CD14-positive monocyte (primary cell): ENCODE results near the gene R3HDM2. TPM values are rescaled to one million over a fixed set of nuclear protein-coding genes. Genes with fewer than 3 reads are reported as not detected.
A peak's percentile ranks its signal among the peaks of the same experiment; 100 is the strongest.

ENCODE experiments used
- DNase-seq, 3 donors: peaks; one replicate each; pipeline ENCODE4 v3.0.0-alpha.2; 2011 to 2022
- H2AFZ ChIP-seq: 2 replicates; pipeline ENCODE4 v1.6.0; 2012; ENCODE audit warnings: mild to moderate bottlenecking, low read depth, low read length, inconsistent platforms; ENCODE audit not compliant: insufficient read depth, poor library complexity, severe bottlenecking
- H3K27ac ChIP-seq, 2 donors: 1 replicate in 1 of 2; 2 replicates in 1 of 2; pipeline ENCODE4 v1.5.1; 2012 to 2013; ENCODE audit warnings: low read length in 2 of 2, control low read depth in 1 of 2, inconsistent platforms in 1 of 2, low read depth in 1 of 2, mild to moderate bottlenecking in 1 of 2
- H3K27me3 ChIP-seq, 2 donors: one replicate each; pipeline versions ENCODE4 v1.6.0 to v1.6.1; 2011 to 2013; ENCODE audit warnings: low read length in 2 of 2; ENCODE audit not compliant: control insufficient read depth in 2 of 2, insufficient read depth in 2 of 2
- H3K36me3 ChIP-seq, 2 donors: replicated peaks in 1 of 2; 1 replicate in 1 of 2; 2 replicates in 1 of 2; pipeline versions ENCODE4 v1.5.1 to v1.6.1; 2012 to 2013; ENCODE audit warnings: low read length in 2 of 2, control low read depth in 1 of 2, inconsistent platforms in 1 of 2, mild to moderate bottlenecking in 1 of 2; ENCODE audit not compliant: insufficient read depth in 2 of 2, control insufficient read depth in 1 of 2
- H3K4me1 ChIP-seq, 2 donors: 1 replicate in 1 of 2; 2 replicates in 1 of 2; pipeline versions ENCODE4 v1.5.1 to v1.6.1; 2012 to 2013; ENCODE audit warnings: low read length in 2 of 2, control low read depth in 1 of 2, inconsistent platforms in 1 of 2, mild to moderate bottlenecking in 1 of 2, moderate library complexity in 1 of 2; ENCODE audit not compliant: insufficient read depth in 2 of 2, control insufficient read depth in 1 of 2
- H3K4me2 ChIP-seq: replicated peaks from 2 replicates; pipeline ENCODE3; 2012; ENCODE audit warnings: low read length, moderate library complexity, mild to moderate bottlenecking; ENCODE audit not compliant: poor library complexity, severe bottlenecking; ENCODE audit errors: extremely low read depth
- H3K4me3 ChIP-seq, 3 experiments: fragments of 200-600 bp in 1 of 3; sonication (generic) in 1 of 3; replicated peaks in 1 of 3; 1 replicate in 2 of 3; 2 replicates in 1 of 3; pipeline ENCODE4 v1.5.1; 2011 to 2013; ENCODE audit warnings: low read length in 3 of 3, mild to moderate bottlenecking in 3 of 3, control low read depth in 2 of 3, low read depth in 2 of 3, inconsistent platforms in 1 of 3, moderate library complexity in 1 of 3
- H3K79me2 ChIP-seq: 2 replicates; pipeline ENCODE4 v1.6.0; 2012; ENCODE audit warnings: mild to moderate bottlenecking, control low read depth, inconsistent platforms, low read length, moderate library complexity; ENCODE audit not compliant: insufficient read depth
- H3K9ac ChIP-seq: 2 replicates; pipeline ENCODE4 v1.6.0; 2017; ENCODE audit warnings: low read length, mild to moderate bottlenecking; ENCODE audit not compliant: insufficient read depth, poor library complexity, severe bottlenecking
- H3K9me3 ChIP-seq, 2 donors: replicated peaks in 1 of 2; 1 replicate in 1 of 2; 2 replicates in 1 of 2; pipeline versions ENCODE4 v1.5.1 to v1.6.1; 2012 to 2013; ENCODE audit warnings: low read length in 2 of 2, control low read depth in 1 of 2; ENCODE audit not compliant: control insufficient read depth in 1 of 2, insufficient read depth in 1 of 2
- H4K20me1 ChIP-seq: 2 replicates; pipeline ENCODE4 v1.6.0; 2012; ENCODE audit warnings: mild to moderate bottlenecking, low read length, control low read depth, moderate library complexity; ENCODE audit not compliant: insufficient read depth
- H3K27ac Mint-ChIP-seq, 7 donors: one replicate each; pipeline ENCODE4 v1.8.0; 2020; ENCODE audit warnings: mild to moderate bottlenecking in 7 of 7, mixed read lengths in 7 of 7, moderate library complexity in 6 of 7, inconsistent platforms in 2 of 7
- H3K27me3 Mint-ChIP-seq, 3 donors: one replicate each; pipeline ENCODE4 v1.8.0; 2021 to 2022; ENCODE audit warnings: low read depth in 3 of 3, mild to moderate bottlenecking in 3 of 3, mixed read lengths in 3 of 3, moderate library complexity in 3 of 3, inconsistent platforms in 1 of 3
- H3K36me3 Mint-ChIP-seq, 2 donors: one replicate each; pipeline ENCODE4 v1.8.0; 2020; ENCODE audit warnings: mixed read lengths in 2 of 2, inconsistent platforms in 1 of 2, mild to moderate bottlenecking in 1 of 2
- H3K4me1 Mint-ChIP-seq: one replicate; pipeline ENCODE4 v1.8.0; 2020; ENCODE audit warnings: mild to moderate bottlenecking, mixed read lengths
- H3K4me3 Mint-ChIP-seq, 2 donors: one replicate each; pipeline ENCODE4 v1.8.0; 2020; ENCODE audit warnings: mild to moderate bottlenecking in 2 of 2, mixed read lengths in 2 of 2, moderate library complexity in 1 of 2
- H3K9me3 Mint-ChIP-seq, 7 donors: one replicate each; pipeline ENCODE4 v1.8.0; 2020 to 2022; ENCODE audit warnings: mixed read lengths in 7 of 7, mild to moderate bottlenecking in 6 of 7, moderate library complexity in 6 of 7, inconsistent platforms in 2 of 7
- WGBS: methylation state at CpG from one replicate; pipeline ENCODE4 v1.1.5; 2013; ENCODE audit warnings: missing lambda C conversion rate; ENCODE audit not compliant: insufficient coverage; 5-methylcytosine and 5-hydroxymethylcytosine counted together
- intact Hi-C, 2 donors: fragments of 100-400 bp; cut with micrococcal nuclease; formaldehyde crosslinking; loops; one replicate each; pipeline versions ENCODE4 v1.15.0 to v1.15.1; 2023
- polyA plus RNA-seq, 3 donors: library from polyadenylated mRNA; depleted of rRNA in 1 of 3; unstranded in 2 of 3; stranded (reverse) in 1 of 3; fragments of 300-500 nt in 2 of 3; fragments of >200 nt in 1 of 3; fragmentation: Illumina TruSeq in 2 of 3; gene quantifications; 1 replicate in 2 of 3; 2 replicates in 1 of 3; pipeline ENCODE4 v1.2.3, GENCODE V29; 2012 to 2021
- TF ChIP-seq, protein P1 (sequence below): fragments of 200-600 bp; IDR thresholded peaks from one replicate; pipeline ENCODE4 v1.8.0; 2022; ENCODE audit warnings: antibody characterized with exemption, mild to moderate bottlenecking

Gene R3HDM2
- polyA plus RNA-seq, 3 donors, result 4.2 to 69.4 (median 7.3) TPM

DNA sequence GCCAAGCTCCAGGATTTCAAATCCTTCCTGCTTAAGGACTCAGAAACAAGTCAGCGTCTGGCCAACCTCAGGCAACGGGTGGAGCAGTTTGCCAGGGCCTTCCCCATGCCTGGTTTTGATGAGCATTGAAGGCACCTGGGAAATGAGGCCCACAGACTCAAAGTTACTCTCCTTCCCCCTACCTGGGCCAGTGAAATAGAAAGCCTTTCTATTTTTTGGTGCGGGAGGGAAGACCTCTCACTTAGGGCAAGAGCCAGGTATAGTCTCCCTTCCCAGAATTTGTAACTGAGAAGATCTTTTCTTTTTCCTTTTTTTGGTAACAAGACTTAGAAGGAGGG, 196.6 kb downstream of the R3HDM2 start:
- Mint-ChIP-seq H3K27ac (peak overlapping the region in 5 of 7 donors; percentile 43 to 86 (median 54)), H3K4me3 (no peak overlapping the region), H3K4me1 (peaks cover 56% of the 10 kb centered on the region), H3K36me3 (peaks cover 46 to 53% of the 10 kb centered on the region in 2 donors), H3K9me3 (peaks cover 0 to 13% (median 7%) of the 10 kb centered on the region in 7 donors), H3K27me3 (peaks cover 37 to 49% (median 41%) of the 10 kb centered on the region in 3 donors)
- TF ChIP-seq, protein P1, sequence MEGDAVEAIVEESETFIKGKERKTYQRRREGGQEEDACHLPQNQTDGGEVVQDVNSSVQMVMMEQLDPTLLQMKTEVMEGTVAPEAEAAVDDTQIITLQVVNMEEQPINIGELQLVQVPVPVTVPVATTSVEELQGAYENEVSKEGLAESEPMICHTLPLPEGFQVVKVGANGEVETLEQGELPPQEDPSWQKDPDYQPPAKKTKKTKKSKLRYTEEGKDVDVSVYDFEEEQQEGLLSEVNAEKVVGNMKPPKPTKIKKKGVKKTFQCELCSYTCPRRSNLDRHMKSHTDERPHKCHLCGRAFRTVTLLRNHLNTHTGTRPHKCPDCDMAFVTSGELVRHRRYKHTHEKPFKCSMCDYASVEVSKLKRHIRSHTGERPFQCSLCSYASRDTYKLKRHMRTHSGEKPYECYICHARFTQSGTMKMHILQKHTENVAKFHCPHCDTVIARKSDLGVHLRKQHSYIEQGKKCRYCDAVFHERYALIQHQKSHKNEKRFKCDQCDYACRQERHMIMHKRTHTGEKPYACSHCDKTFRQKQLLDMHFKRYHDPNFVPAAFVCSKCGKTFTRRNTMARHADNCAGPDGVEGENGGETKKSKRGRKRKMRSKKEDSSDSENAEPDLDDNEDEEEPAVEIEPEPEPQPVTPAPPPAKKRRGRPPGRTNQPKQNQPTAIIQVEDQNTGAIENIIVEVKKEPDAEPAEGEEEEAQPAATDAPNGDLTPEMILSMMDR, result no peak
- no peak overlapping the region for H3K9ac ChIP-seq
- 78% methylated on average over 2 of the region's 3 CpGs for WGBS
- intact Hi-C loops, result no loop called here
- H3K9me3 ChIP-seq, result peaks cover 0 to 24% of the 10 kb centered on the region in 2 donors
- H3K36me3 ChIP-seq, result peaks cover 32 to 39% of the 10 kb centered on the region in 2 donors
- H2AFZ ChIP-seq, result no peak overlapping the region
- H3K79me2 ChIP-seq, result peaks cover 22% of the 10 kb centered on the region
- no peak overlapping the region for H3K4me3 ChIP-seq
- H3K4me2 ChIP-seq, result no peak overlapping the region
- no peak overlapping the region for H3K27ac ChIP-seq
- peaks cover 37 to 55% of the 10 kb centered on the region in 2 donors for H3K4me1 ChIP-seq
- peaks cover 53% of the 10 kb centered on the region for H4K20me1 ChIP-seq
- no peak for DNase-seq
- peaks cover 33 to 42% of the 10 kb centered on the region in 2 donors for H3K27me3 ChIP-seq

DNA sequence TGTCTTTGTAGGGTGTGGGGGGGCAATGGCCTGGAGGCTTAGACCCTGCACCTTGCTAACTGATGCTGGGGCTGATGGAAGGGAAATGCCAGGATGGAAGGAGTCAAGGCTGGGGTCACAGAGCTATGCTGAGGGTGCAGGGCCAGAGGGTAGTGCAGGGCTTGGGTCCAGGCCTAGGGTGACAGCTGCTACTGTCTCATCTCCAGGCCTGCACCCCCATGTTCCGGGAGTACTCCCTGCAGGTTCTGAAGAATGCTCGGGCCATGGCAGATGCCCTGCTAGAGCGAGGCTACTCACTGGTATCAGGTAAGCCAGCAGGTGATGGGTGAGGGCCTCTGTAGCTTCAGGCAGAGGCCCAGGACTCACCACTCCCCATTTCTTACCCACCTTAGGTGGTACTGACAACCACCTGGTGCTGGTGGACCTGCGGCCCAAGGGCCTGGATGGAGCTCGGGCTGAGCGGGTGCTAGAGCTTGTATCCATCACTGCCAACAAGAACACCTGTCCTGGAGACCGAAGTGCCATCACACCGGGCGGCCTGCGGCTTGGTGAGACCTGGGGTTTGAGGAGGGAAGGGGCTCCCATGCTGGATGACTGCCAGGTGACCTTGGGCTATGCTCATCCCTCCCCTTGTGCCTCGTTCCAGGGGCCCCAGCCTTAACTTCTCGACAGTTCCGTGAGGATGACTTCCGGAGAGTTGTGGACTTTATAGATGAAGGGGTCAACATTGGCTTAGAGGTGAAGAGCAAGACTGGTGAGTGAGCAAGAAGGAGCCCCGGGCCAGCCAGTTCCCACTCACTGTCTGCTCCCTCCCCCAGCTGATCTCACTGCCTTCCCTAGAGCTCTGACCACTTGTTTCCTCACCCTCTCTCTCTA, 197.2 kb downstream of the R3HDM2 start:
- peaks cover 32 to 39% of the 10 kb centered on the region in 2 donors for H3K36me3 ChIP-seq
- no peak overlapping the region for H3K27ac ChIP-seq
- H3K36me3 Mint-ChIP-seq, result peaks cover 46 to 49% of the 10 kb centered on the region in 2 donors
- peaks cover 36 to 54% of the 10 kb centered on the region in 2 donors for H3K4me1 ChIP-seq
- no peak overlapping the region for H2AFZ ChIP-seq
- H3K27me3 ChIP-seq, result peaks cover 30 to 39% of the 10 kb centered on the region in 2 donors
- H3K4me1 Mint-ChIP-seq, result peaks cover 55% of the 10 kb centered on the region
- intact Hi-C loops, result no loop called here
- H3K9me3 ChIP-seq, result peaks cover 0 to 24% of the 10 kb centered on the region in 2 donors
- peaks cover 32 to 46% (median 38%) of the 10 kb centered on the region in 3 donors for H3K27me3 Mint-ChIP-seq
- TF ChIP-seq, protein P1, result no peak
- no peak overlapping the region for H3K4me2 ChIP-seq
- H3K9me3 Mint-ChIP-seq, result peaks cover 0 to 13% (median 6%) of the 10 kb centered on the region in 7 donors
- 100% methylated on average over 2 of the region's 15 CpGs for WGBS
- peaks cover 22% of the 10 kb centered on the region for H3K79me2 ChIP-seq
- H3K4me3 ChIP-seq, result no peak overlapping the region
- H3K9ac ChIP-seq, result no peak overlapping the region
- peaks cover 53% of the 10 kb centered on the region for H4K20me1 ChIP-seq
- no peak overlapping the region for H3K4me3 Mint-ChIP-seq
- DNase-seq, result no peak
- H3K27ac Mint-ChIP-seq, result peak overlapping the region in 4 of 7 donors; percentile 43 to 86 (median 62)
